Measurements from ENCODE around the gene CD248.

- TF ChIP-seq, protein P1, sequence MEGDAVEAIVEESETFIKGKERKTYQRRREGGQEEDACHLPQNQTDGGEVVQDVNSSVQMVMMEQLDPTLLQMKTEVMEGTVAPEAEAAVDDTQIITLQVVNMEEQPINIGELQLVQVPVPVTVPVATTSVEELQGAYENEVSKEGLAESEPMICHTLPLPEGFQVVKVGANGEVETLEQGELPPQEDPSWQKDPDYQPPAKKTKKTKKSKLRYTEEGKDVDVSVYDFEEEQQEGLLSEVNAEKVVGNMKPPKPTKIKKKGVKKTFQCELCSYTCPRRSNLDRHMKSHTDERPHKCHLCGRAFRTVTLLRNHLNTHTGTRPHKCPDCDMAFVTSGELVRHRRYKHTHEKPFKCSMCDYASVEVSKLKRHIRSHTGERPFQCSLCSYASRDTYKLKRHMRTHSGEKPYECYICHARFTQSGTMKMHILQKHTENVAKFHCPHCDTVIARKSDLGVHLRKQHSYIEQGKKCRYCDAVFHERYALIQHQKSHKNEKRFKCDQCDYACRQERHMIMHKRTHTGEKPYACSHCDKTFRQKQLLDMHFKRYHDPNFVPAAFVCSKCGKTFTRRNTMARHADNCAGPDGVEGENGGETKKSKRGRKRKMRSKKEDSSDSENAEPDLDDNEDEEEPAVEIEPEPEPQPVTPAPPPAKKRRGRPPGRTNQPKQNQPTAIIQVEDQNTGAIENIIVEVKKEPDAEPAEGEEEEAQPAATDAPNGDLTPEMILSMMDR (IDR thresholded peaks at IDR 0.05): peak; percentile 97 to 99 (median 98)
- TF ChIP-seq POLR2A (IDR thresholded peaks at IDR 0.05) (no peak), EP300 (IDR thresholded peaks at IDR 0.05; ENCODE audit: low read depth) (no peak), POLR2AphosphoS5 (IDR thresholded peaks at IDR 0.05) (peak in 2 of 3 donors; percentile 43 to 52)
Observed at GRCh38 chr11:66282468-66283455, 34.1 kb downstream of the CD248 start.
